ENCODE results near the gene DTL. TPM values are rescaled to one million over a fixed set of nuclear protein-coding genes. Genes with fewer than 3 reads are reported as not detected.

Gene DTL
- total RNA-seq, 1 experiment from 2014 or later: 41.0 TPM

GRCh38 chr1:212045981-212046380 lies 10.4 kb downstream of the DTL start (continued):
- TF ChIP-seq FOSL1 (IDR thresholded peaks at IDR 0.05; ENCODE audit: low read depth): no peak
- no peak for TF ChIP-seq TCF7L2 (IDR thresholded peaks at IDR 0.05; ENCODE audit: borderline replicate concordance, extremely low read depth, insufficient read depth, insufficient read length)
- TF ChIP-seq ELF1 (IDR thresholded peaks at IDR 0.05; ENCODE audit: borderline replicate concordance, low read depth): no peak
- TF ChIP-seq ZNF274 (IDR thresholded peaks at IDR 0.05; ENCODE audit: low read depth, low read length): no peak
- no peak for TF ChIP-seq SP1 (IDR thresholded peaks at IDR 0.05; ENCODE audit: low read depth)
- no peak for TF ChIP-seq CTCF (IDR thresholded peaks at IDR 0.05 in 2 of 3, conservative IDR thresholded peaks at IDR 0.05 in 1 of 3; ENCODE audit: borderline replicate concordance in 1 of 3, insufficient read depth in 1 of 3, low read depth in 2 of 3, low read length in 2 of 3)

- DNase-seq (ENCODE audit: low read depth, low spot score) (no peak), ATAC-seq (no peak)
- Histone ChIP-seq H3K4me1 (ENCODE audit: control insufficient read depth in 1 of 2, insufficient read depth in 2 of 2, low read length in 2 of 2) (no peaks in the 10 kb centered on the region), H3K27me3 (ENCODE audit: insufficient read depth, low read length) (no peaks in the 10 kb centered on the region), H2AFZ (ENCODE audit: low read depth, low read length, poor library complexity, severe bottlenecking) (no peak overlapping the region), H3K4me2 (ENCODE audit: low read length) (no peak overlapping the region), H3K9me2 (ENCODE audit: insufficient read depth) (no peaks in the 10 kb centered on the region), H3K4me3 (replicated peaks in 1 of 2; ENCODE audit: low read depth in 1 of 2, low read length in 2 of 2) (no peak overlapping the region), H3K79me2 (ENCODE audit: insufficient read depth, low read length) (peaks cover 21% of the 10 kb centered on the region), H3K9ac (ENCODE audit: low read length) (no peak overlapping the region), H3K9me3 (ENCODE audit: control insufficient read depth in 1 of 2, insufficient read depth in 1 of 2, low read depth in 1 of 2, low read length in 2 of 2) (no peaks in the 10 kb centered on the region), H3K27ac (ENCODE audit: low read depth, low read length) (no peak overlapping the region), H4K20me1 (ENCODE audit: insufficient read depth) (no peaks in the 10 kb centered on the region), H3K36me3 (ENCODE audit: control insufficient read depth in 1 of 2, insufficient read depth in 2 of 2, low read length in 2 of 2) (peaks cover 8 to 56% of the 10 kb centered on the region in 2 experiments; a peak in 3 of 4 replicates)
- BruUV-seq (replicated peaks): no TSS peak
- intact Hi-C loops (cut with micrococcal nuclease): no loop called here
- CTCF ChIA-PET: no interaction called here
- TF ChIP-seq RAD21 (IDR thresholded peaks at IDR 0.05; ENCODE audit: low read depth) (no peak), JUND (IDR thresholded peaks at IDR 0.05) (no peak), YY1 (IDR thresholded peaks at IDR 0.05; ENCODE audit: extremely low read depth, insufficient replicate concordance, low read depth, low read length) (no peak), MAX (IDR thresholded peaks at IDR 0.05) (no peak), ZNF274 (IDR thresholded peaks at IDR 0.05; ENCODE audit: low read depth, low read length) (no peak), ZBTB33 (IDR thresholded peaks at IDR 0.05; ENCODE audit: extremely low read depth, insufficient replicate concordance, low read length) (no peak), ATF3 (IDR thresholded peaks at IDR 0.05) (no peak), FOSL1 (IDR thresholded peaks at IDR 0.05; ENCODE audit: low read depth) (no peak), ELF1 (IDR thresholded peaks at IDR 0.05; ENCODE audit: borderline replicate concordance, low read depth) (no peak), EZH2 (IDR thresholded peaks at IDR 0.05) (no peak), SIN3A (IDR thresholded peaks at IDR 0.05; ENCODE audit: low read depth) (no peak), CEBPB (IDR thresholded peaks at IDR 0.05; ENCODE audit: low read depth) (no peak), EGR1 (IDR thresholded peaks at IDR 0.05; ENCODE audit: low read depth) (no peak), POLR2A (IDR thresholded peaks at IDR 0.05; ENCODE audit: borderline replicate concordance, extremely low read depth, insufficient read depth, insufficient read length) (no peak), ZFX (IDR thresholded peaks at IDR 0.05) (no peak)
- RAD21 ChIA-PET (ENCODE audit: low non-redundant PET in 1 of 2, low total read pairs in 2 of 2, uncharacterized antibody in 2 of 2, unreplicated experiment in 2 of 2): no interaction called here
- POLR2A ChIA-PET: no interaction called here
Measured at GRCh38 chr1:212053993-212054392, 18.4 kb downstream of the DTL start.

Data from HCT116 (cell line).